B cell (primary cell): ENCODE data around the gene ADAMTSL2. TPM values are rescaled to one million over a fixed set of nuclear protein-coding genes. Genes with fewer than 3 reads are reported as not detected.

Source experiments
- ATAC-seq: fragments of 200-7000 bp; cut with Tn5 transposase; one replicate; pipeline ENCODE4 v1.10.0; 2021; ENCODE audit warnings: low read depth, mild to moderate bottlenecking, moderate number of reproducible peaks, moderate library complexity
- CTCF ChIA-PET: fragments of 350-600 bp; sonication (Branson Sonifier 250); formaldehyde crosslinking; loops from one replicate; lab custom pipeline; 2021; ENCODE audit warnings: antibody characterized with exemption, inconsistent platforms; lab: Charles Lee
- POLR2A ChIA-PET: fragments of 350-600 bp; sonication (Branson Sonifier 250); formaldehyde crosslinking; loops from one replicate; lab custom pipeline; 2021; ENCODE audit warnings: antibody characterized with exemption; lab: Charles Lee
- DNase-seq: peaks from one replicate; pipeline ENCODE4 v3.0.0; 2013
- H2AFZ ChIP-seq: 2 replicates; pipeline ENCODE4 v1.6.1; 2012; ENCODE audit warnings: mild to moderate bottlenecking, low read depth, low read length; ENCODE audit not compliant: insufficient read depth, poor library complexity, severe bottlenecking
- H3K27ac ChIP-seq, 2 donors: 1 replicate in 1 of 2; 2 replicates in 1 of 2; pipeline ENCODE4 v1.5.1; 2012 to 2013; ENCODE audit warnings: low read length in 2 of 2, mild to moderate bottlenecking in 2 of 2, moderate library complexity in 1 of 2
- H3K27me3 ChIP-seq, 4 experiments: fragments of 200-600 bp in 1 of 4; sonication (generic) in 1 of 4; replicated peaks in 1 of 4; 1 replicate in 2 of 4; 2 replicates in 2 of 4; pipeline versions ENCODE4 v1.6.1 to v1.7.0; 2013 to 2016; ENCODE audit warnings: low read length in 3 of 4, mild to moderate bottlenecking in 2 of 4, mixed read lengths in 1 of 4, moderate library complexity in 1 of 4; ENCODE audit not compliant: insufficient read depth in 4 of 4, control insufficient read depth in 3 of 4; ENCODE audit errors: control extremely low read depth in 1 of 4
- H3K36me3 ChIP-seq, 2 experiments: replicated peaks in 1 of 2; 1 replicate in 1 of 2; 2 replicates in 1 of 2; pipeline versions ENCODE4 v1.6.1 to v1.7.1; 2013; ENCODE audit warnings: low read length in 1 of 2; ENCODE audit not compliant: insufficient read depth in 2 of 2, control insufficient read depth in 1 of 2; ENCODE audit errors: control extremely low read depth in 1 of 2, extremely low read depth in 1 of 2
- H3K4me1 ChIP-seq, 2 donors: fragments of 200-600 bp in 1 of 2; sonication (generic) in 1 of 2; 1 replicate in 1 of 2; 2 replicates in 1 of 2; pipeline versions ENCODE4 v1.5.1 to v1.6.1; 2013 to 2017; ENCODE audit warnings: low read length in 2 of 2; ENCODE audit not compliant: control insufficient read depth in 2 of 2, insufficient read depth in 2 of 2
- H3K4me2 ChIP-seq: replicated peaks from 2 replicates; pipeline ENCODE3; 2012; ENCODE audit warnings: mild to moderate bottlenecking, low read depth, low read length; ENCODE audit not compliant: poor library complexity, severe bottlenecking
- H3K4me3 ChIP-seq, 5 experiments: fragments of 200-600 bp in 1 of 5; sonication (generic) in 1 of 5; 1 replicate in 3 of 5; 2 replicates in 2 of 5; pipeline versions ENCODE4 v1.5.1 to v1.7.0; 2011 to 2016; ENCODE audit warnings: low read length in 4 of 5, mild to moderate bottlenecking in 4 of 5, low read depth in 2 of 5, control low read depth in 1 of 5, moderate library complexity in 1 of 5; ENCODE audit not compliant: insufficient read depth in 1 of 5; ENCODE audit errors: control extremely low read depth in 1 of 5, extremely low read depth in 1 of 5
- H3K79me2 ChIP-seq: fragments of 200-600 bp; sonication (generic); one replicate; pipeline ENCODE4 v1.6.0; 2016; ENCODE audit warnings: low read length; ENCODE audit not compliant: control insufficient read depth, insufficient read depth
- H3K9ac ChIP-seq: fragments of 200-600 bp; sonication (generic); 2 replicates; pipeline ENCODE4 v1.6.1; 2017; ENCODE audit warnings: mild to moderate bottlenecking, low read length, moderate library complexity
- H3K9me3 ChIP-seq, 3 donors: one replicate each; pipeline versions ENCODE4 v1.6.1 to v1.7.1; 2013; ENCODE audit warnings: low read length in 2 of 3; ENCODE audit not compliant: control insufficient read depth in 2 of 3, insufficient read depth in 1 of 3; ENCODE audit errors: control extremely low read depth in 1 of 3
- H4K20me1 ChIP-seq: 2 replicates; pipeline ENCODE4 v1.6.0; 2012; ENCODE audit warnings: mild to moderate bottlenecking, low read length; ENCODE audit not compliant: insufficient read depth, control insufficient read depth, poor library complexity, severe bottlenecking
- H3K27ac Mint-ChIP-seq: one replicate; pipeline ENCODE4 v1.8.0; 2021; ENCODE audit warnings: mixed read lengths
- H3K27me3 Mint-ChIP-seq: one replicate; pipeline ENCODE4 v1.8.0; 2021; ENCODE audit warnings: mixed read lengths
- H3K4me1 Mint-ChIP-seq: one replicate; pipeline ENCODE4 v1.8.0; 2021; ENCODE audit warnings: mixed read lengths
- H3K4me3 Mint-ChIP-seq: one replicate; pipeline ENCODE4 v1.8.0; 2021; ENCODE audit warnings: mixed read lengths
- H3K9me3 Mint-ChIP-seq: one replicate; pipeline ENCODE4 v1.8.0; 2022; ENCODE audit warnings: mixed read lengths; ENCODE audit not compliant: insufficient read depth
- CTCF ChIP-seq: fragments of 200-600 bp; IDR thresholded peaks from one replicate; pipeline ENCODE4 v1.8.0; 2022; ENCODE audit warnings: antibody characterized with exemption, mild to moderate bottlenecking
- EZH2 ChIP-seq: IDR thresholded peaks from 2 replicates; pipeline ENCODE4 v1.6.1; 2012; ENCODE audit warnings: borderline replicate concordance, low read depth, mild to moderate bottlenecking, moderate library complexity, low read length; ENCODE audit not compliant: insufficient read depth, poor library complexity, severe bottlenecking
- WGBS: methylation state at CpG from one replicate; pipeline ENCODE4 v1.1.5; 2013; ENCODE audit warnings: missing lambda C conversion rate; ENCODE audit not compliant: insufficient coverage; 5-methylcytosine and 5-hydroxymethylcytosine counted together
- intact Hi-C: fragments of 100-400 bp; cut with micrococcal nuclease; formaldehyde crosslinking; loops from one replicate; pipeline ENCODE4 v1.10.0; 2022
- polyA plus RNA-seq: library from polyadenylated mRNA; depleted of rRNA; stranded (reverse); fragments of >200 nt; gene quantifications from 2 replicates; pipeline ENCODE4 v1.2.3, GENCODE V29; 2012
- total RNA-seq, 2 donors: library from RNA; stranded (reverse); fragments of 120-200 nt in 1 of 2; gene quantifications; 1 replicate in 1 of 2; 2 replicates in 1 of 2; pipeline versions ENCODE4 v1.2.3 to v1.2.4, GENCODE V29; 2013 to 2022

Gene ADAMTSL2
- total and polyA plus RNA-seq, 2 donors (not counting 1 experiment from before 2014, with no cell fraction given): 0.03 TPM; not detected in 1

- peaks cover 3 to 8% (median 5%) of the 10 kb centered on the region in 3 donors for H3K9me3 ChIP-seq
- H3K79me2 ChIP-seq: no peaks in the 10 kb centered on the region
- H3K27me3 ChIP-seq: peaks cover 0 to 13% (median 1%) of the 10 kb centered on the region in 4 experiments
- no peak overlapping the region for H3K4me3 ChIP-seq
- DNase-seq (no peak), ATAC-seq (no peak)
- Mint-ChIP-seq H3K4me3 (no peak overlapping the region), H3K27ac (no peak overlapping the region), H3K27me3 (peaks cover 15% of the 10 kb centered on the region), H3K4me1 (no peaks in the 10 kb centered on the region), H3K9me3 (peaks cover 4% of the 10 kb centered on the region)
- H3K4me1 ChIP-seq: peaks cover 0 to 4% of the 10 kb centered on the region in 2 donors
- H2AFZ ChIP-seq: no peak overlapping the region
- no peak overlapping the region for H3K27ac ChIP-seq
- TF ChIP-seq EZH2 (no peak), CTCF (no peak)
- no peak overlapping the region for H3K9ac ChIP-seq
- intact Hi-C loops: no loop called here
- no peaks in the 10 kb centered on the region for H4K20me1 ChIP-seq
- no peak overlapping the region for H3K4me2 ChIP-seq
- WGBS: 86% methylated on average over 13 of the region's 18 CpGs
- ChIA-PET POLR2A (no interaction called here), CTCF (no interaction called here)
- H3K36me3 ChIP-seq: no peaks in the 10 kb centered on the region
Measured at GRCh38 chr9:133506653-133507038, 27.9 kb upstream of the ADAMTSL2 start.

- WGBS: 93% methylated on average over 21 of the region's 24 CpGs
- Histone ChIP-seq H3K4me2 (no peak overlapping the region), H3K4me1 (peaks cover 0 to 4% of the 10 kb centered on the region in 2 donors), H3K9me3 (peaks cover 0 to 6% (median 2%) of the 10 kb centered on the region in 3 donors), H4K20me1 (no peaks in the 10 kb centered on the region), H2AFZ (no peak overlapping the region), H3K36me3 (no peaks in the 10 kb centered on the region), H3K79me2 (no peaks in the 10 kb centered on the region), H3K27ac (no peak overlapping the region), H3K9ac (no peak overlapping the region), H3K27me3 (peaks cover 0 to 13% (median 1%) of the 10 kb centered on the region in 4 experiments), H3K4me3 (no peak overlapping the region)
- Mint-ChIP-seq H3K9me3 (peaks cover 2% of the 10 kb centered on the region), H3K27me3 (peaks cover 15% of the 10 kb centered on the region), H3K4me3 (no peak overlapping the region), H3K4me1 (no peaks in the 10 kb centered on the region), H3K27ac (no peak overlapping the region)
- intact Hi-C loops: no loop called here
- no peak for TF ChIP-seq CTCF
- TF ChIP-seq EZH2: no peak
- POLR2A ChIA-PET: no interaction called here
- DNase-seq (no peak), ATAC-seq (no peak)
- CTCF ChIA-PET: no interaction called here
Measured at GRCh38 chr9:133507246-133507965, 27.1 kb upstream of the ADAMTSL2 start.
